Measurements from ENCODE around the gene C9orf50. TPM values are rescaled to one million over a fixed set of nuclear protein-coding genes. Genes with fewer than 3 reads are reported as not detected.

Gene C9orf50
- total RNA-seq, 2 experiments from 2014 or later = not detected

- Histone ChIP-seq H3K4me3 (ENCODE audit: low read length) (peak overlapping the region; percentile 38), H3K4me1 (ENCODE audit: insufficient read depth, low read length) (peaks cover 59% of the 10 kb centered on the region), H3K9me3 (ENCODE audit: control insufficient read depth in 1 of 2, insufficient read depth in 1 of 2, low read length in 2 of 2) (no peaks in the 10 kb centered on the region), H3K27ac (ENCODE audit: low read depth in 1 of 2, low read length in 2 of 2) (peak overlapping the region in 1 of 2 donors; percentile 36), H3K27me3 (ENCODE audit: control insufficient read depth in 1 of 2, insufficient read depth in 2 of 2, low read length in 2 of 2) (peaks cover 0 to 5% of the 10 kb centered on the region in 2 experiments), H3K36me3 (ENCODE audit: insufficient read depth, low read length) (no peaks in the 10 kb centered on the region)
- CTCF ChIA-PET = interaction anchor here (1.0 to 2.3 kb wide), 6 partner anchors 15 to 474 kb away, joined by 4 to 17 read pairs (median 8); no protein-coding TSS in a partner anchor
- DNase-seq (peak; percentile 45 to 89 (median 73)), ATAC-seq (ENCODE audit: poor library complexity) (peak; percentile 76)
- Mint-ChIP-seq H3K4me3 (peak overlapping the region; percentile 97), H3K36me3 (ENCODE audit: low read depth) (peaks cover 4% of the 10 kb centered on the region), H3K4me1 (ENCODE audit: low read depth) (peaks cover 47% of the 10 kb centered on the region), H3K27ac (peak overlapping the region; percentile 92), H3K9me3 (no peaks in the 10 kb centered on the region), H3K27me3 (no peaks in the 10 kb centered on the region)
- POLR2A ChIA-PET = interaction anchor here (1.5 to 2.1 kb wide), 3 partner anchors 16 to 470 kb away, joined by 6 to 17 read pairs (median 9); partner anchors contain the start of genes IER5L and NTMT1
- no peak for TF ChIP-seq CTCF (IDR thresholded peaks at IDR 0.05)
- intact Hi-C loops (cut with DNase I, micrococcal nuclease) = loop anchor here (1.0 to 10.0 kb wide), 12 partner anchors 15 to 479 kb away; no protein-coding TSS in a partner anchor
Observed at GRCh38 chr9:129609486-129610212, 11.3 kb downstream of the C9orf50 start.

GRCh38 chr9:129608561-129609481 lies 12.1 kb downstream of the C9orf50 start:
- H3K27me3 ChIP-seq (ENCODE audit: control insufficient read depth in 1 of 2, insufficient read depth in 2 of 2, low read length in 2 of 2) = no peaks in the 10 kb centered on the region
- H3K9me3 ChIP-seq (ENCODE audit: control insufficient read depth in 1 of 2, insufficient read depth in 1 of 2, low read length in 2 of 2) = no peaks in the 10 kb centered on the region
- no peak for TF ChIP-seq CTCF (IDR thresholded peaks at IDR 0.05)
- no peak overlapping the region for H3K27ac ChIP-seq (ENCODE audit: low read depth in 1 of 2, low read length in 2 of 2)
- Mint-ChIP-seq H3K27ac (peak overlapping the region; percentile 92), H3K27me3 (no peaks in the 10 kb centered on the region), H3K9me3 (no peaks in the 10 kb centered on the region), H3K4me1 (ENCODE audit: low read depth) (peaks cover 51% of the 10 kb centered on the region), H3K36me3 (ENCODE audit: low read depth) (peaks cover 4% of the 10 kb centered on the region), H3K4me3 (peak overlapping the region; percentile 63)
- ATAC-seq (ENCODE audit: poor library complexity) (no peak), DNase-seq (peak in 2 of 14 experiments; percentile 18 to 43)
- CTCF ChIA-PET = interaction anchor here (0.5 to 2.1 kb wide), 8 partner anchors 16 to 477 kb away, joined by 3 to 9 read pairs (median 4); no protein-coding TSS in a partner anchor
- intact Hi-C loops (cut with DNase I, micrococcal nuclease) = loop anchor here in 1 of 2 experiments (5.0 kb wide), 2 partner anchors 117 to 152 kb away; no protein-coding TSS in a partner anchor
- H3K4me3 ChIP-seq (ENCODE audit: low read length) = no peak overlapping the region
- no peaks in the 10 kb centered on the region for H3K36me3 ChIP-seq (ENCODE audit: insufficient read depth, low read length)
- peaks cover 65% of the 10 kb centered on the region for H3K4me1 ChIP-seq (ENCODE audit: insufficient read depth, low read length)
- POLR2A ChIA-PET = interaction anchor here (1.2 to 2.1 kb wide), 4 partner anchors 17 to 469 kb away, joined by 6 to 17 read pairs (median 8); partner anchors contain the start of genes IER5L and NTMT1

GRCh38 chr9:129607027-129607387 lies 13.9 kb downstream of the C9orf50 start:
- Mint-ChIP-seq H3K4me3 (peak overlapping the region; percentile 45), H3K27ac (peak overlapping the region; percentile 81), H3K4me1 (ENCODE audit: low read depth) (peaks cover 54% of the 10 kb centered on the region), H3K9me3 (no peaks in the 10 kb centered on the region), H3K27me3 (no peaks in the 10 kb centered on the region), H3K36me3 (ENCODE audit: low read depth) (peaks cover 4% of the 10 kb centered on the region)
- no peaks in the 10 kb centered on the region for H3K9me3 ChIP-seq (ENCODE audit: control insufficient read depth in 1 of 2, insufficient read depth in 1 of 2, low read length in 2 of 2)
- no peaks in the 10 kb centered on the region for H3K27me3 ChIP-seq (ENCODE audit: control insufficient read depth in 1 of 2, insufficient read depth in 2 of 2, low read length in 2 of 2)
- H3K36me3 ChIP-seq (ENCODE audit: insufficient read depth, low read length) = no peaks in the 10 kb centered on the region
- CTCF ChIA-PET = interaction anchor here (1.1 to 1.7 kb wide), 3 partner anchors 464 to 476 kb away, joined by 3 to 4 read pairs (median 4); no protein-coding TSS in a partner anchor
- DNase-seq = peak in 1 of 14 experiments; percentile 23
- no peak for ATAC-seq (ENCODE audit: poor library complexity)
- no peak for TF ChIP-seq CTCF (IDR thresholded peaks at IDR 0.05)
- POLR2A ChIA-PET = interaction anchor here (1.4 kb wide), 1 partner anchor 223 kb away, joined by 4 read pairs; no protein-coding TSS in a partner anchor
- intact Hi-C loops (cut with DNase I, micrococcal nuclease) = loop anchor here in 1 of 2 experiments (5.0 kb wide), 2 partner anchors 115 to 150 kb away; no protein-coding TSS in a partner anchor
- H3K27ac ChIP-seq (ENCODE audit: low read depth in 1 of 2, low read length in 2 of 2) = no peak overlapping the region
- H3K4me3 ChIP-seq (ENCODE audit: low read length) = no peak overlapping the region
- peaks cover 69% of the 10 kb centered on the region for H3K4me1 ChIP-seq (ENCODE audit: insufficient read depth, low read length)
